Thyroid gland (tissue), 4 donors: ENCODE measurements around the gene EPN3.

ENCODE experiments used
- POLR2A ChIP-seq, 2 donors: fragments of 450-650 bp; IDR thresholded peaks; one replicate each; pipeline ENCODE4 v1.6.1; 2017; ENCODE audit warnings: antibody characterized with exemption in 2 of 2, mild to moderate bottlenecking in 2 of 2, moderate library complexity in 1 of 2
- TF ChIP-seq, protein P1 (sequence below), 6 experiments: fragments of 200-600 bp in 3 of 6; fragments of 450-650 bp in 3 of 6; sonication (generic) in 3 of 6; IDR thresholded peaks; one replicate each; pipeline ENCODE4 v1.5.1; 2016 to 2019; ENCODE audit warnings: antibody characterized with exemption in 6 of 6, mild to moderate bottlenecking in 2 of 6, inconsistent platforms in 1 of 6, moderate library complexity in 1 of 6

- TF ChIP-seq, protein P1, sequence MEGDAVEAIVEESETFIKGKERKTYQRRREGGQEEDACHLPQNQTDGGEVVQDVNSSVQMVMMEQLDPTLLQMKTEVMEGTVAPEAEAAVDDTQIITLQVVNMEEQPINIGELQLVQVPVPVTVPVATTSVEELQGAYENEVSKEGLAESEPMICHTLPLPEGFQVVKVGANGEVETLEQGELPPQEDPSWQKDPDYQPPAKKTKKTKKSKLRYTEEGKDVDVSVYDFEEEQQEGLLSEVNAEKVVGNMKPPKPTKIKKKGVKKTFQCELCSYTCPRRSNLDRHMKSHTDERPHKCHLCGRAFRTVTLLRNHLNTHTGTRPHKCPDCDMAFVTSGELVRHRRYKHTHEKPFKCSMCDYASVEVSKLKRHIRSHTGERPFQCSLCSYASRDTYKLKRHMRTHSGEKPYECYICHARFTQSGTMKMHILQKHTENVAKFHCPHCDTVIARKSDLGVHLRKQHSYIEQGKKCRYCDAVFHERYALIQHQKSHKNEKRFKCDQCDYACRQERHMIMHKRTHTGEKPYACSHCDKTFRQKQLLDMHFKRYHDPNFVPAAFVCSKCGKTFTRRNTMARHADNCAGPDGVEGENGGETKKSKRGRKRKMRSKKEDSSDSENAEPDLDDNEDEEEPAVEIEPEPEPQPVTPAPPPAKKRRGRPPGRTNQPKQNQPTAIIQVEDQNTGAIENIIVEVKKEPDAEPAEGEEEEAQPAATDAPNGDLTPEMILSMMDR (IDR thresholded peaks at IDR 0.05): no peak
- TF ChIP-seq POLR2A (IDR thresholded peaks at IDR 0.05): no peak
Measured at GRCh38 chr17:50585346-50585745, 52.8 kb downstream of the EPN3 start.
